Thoracic aorta endothelial cell (primary cell): Measurements from ENCODE around the gene CAPN6. TPM values are rescaled to one million over a fixed set of nuclear protein-coding genes. Genes with fewer than 3 reads are reported as not detected.

Source experiments
- total RNA-seq: library from RNA; depleted of rRNA; stranded (reverse); fragments of >200 nt; gene quantifications from 2 replicates; pipeline ENCODE4 v1.2.3, GENCODE V29; 2012

The CAPN6 gene
- not detected in 2 replicates for total RNA-seq

GRCh38 chrX:111270339-111270738 is at the start of gene CAPN6:
CAPN6 (minus strand) TSS chrX:111270483; CDS start chrX:111263936, 6,547 bp downstream.

Other genes with a start within 250 kb of the CAPN6 start
- 0.13 and 1.1 TPM in 2 replicates for gene PAK3, start 174.3 kb downstream of the CAPN6 start, total RNA-seq
- not detected in 2 replicates for gene DCX, start 141.7 kb upstream of the CAPN6 start, total RNA-seq
- gene SERTM2, start 241.2 kb upstream of the CAPN6 start, total RNA-seq: not detected in 2 replicates